Common myeloid progenitor, CD34-positive (primary cell): Measurements from ENCODE around the gene RABEP2.
"Not testable (repeated sequence)": the region's sequence is repeated elsewhere in the genome, so short reads cannot be mapped to it uniquely, and the experiment has no call there.

ENCODE experiments used
- CTCF ChIA-PET: fragments of 350-600 bp; sonication (Branson Sonifier 250); formaldehyde crosslinking; loops from one replicate; lab custom pipeline; 2021; ENCODE audit warnings: antibody characterized with exemption; lab: Charles Lee
- POLR2A ChIA-PET: fragments of 350-600 bp; sonication (Branson Sonifier 250); formaldehyde crosslinking; loops from one replicate; lab custom pipeline; 2021; ENCODE audit warnings: antibody characterized with exemption; lab: Charles Lee
- DNase-seq, 3 donors: peaks; one replicate each; pipeline versions ENCODE4 v3.0.0 to v3.0.0-alpha.2; 2013
- H3K27ac ChIP-seq, 2 experiments: 1 replicate in 1 of 2; 2 replicates in 1 of 2; pipeline ENCODE4 v1.7.0; 2013; ENCODE audit warnings: inconsistent platforms in 2 of 2, low read length in 2 of 2, mild to moderate bottlenecking in 2 of 2, low read depth in 1 of 2, moderate library complexity in 1 of 2; ENCODE audit not compliant: severe bottlenecking in 2 of 2, insufficient read depth in 1 of 2, poor library complexity in 1 of 2
- H3K27me3 ChIP-seq, 5 experiments: replicated peaks in 2 of 5; 1 replicate in 3 of 5; 2 replicates in 2 of 5; pipeline versions ENCODE4 v1.6.1 to v1.7.0; 2013; ENCODE audit warnings: low read length in 4 of 5, mild to moderate bottlenecking in 2 of 5, moderate library complexity in 2 of 5, inconsistent platforms in 1 of 5; ENCODE audit not compliant: insufficient read depth in 5 of 5, control insufficient read depth in 4 of 5
- H3K36me3 ChIP-seq, 4 experiments: 1 replicate in 2 of 4; 2 replicates in 2 of 4; pipeline versions ENCODE4 v1.6.1 to v1.7.0; 2013; ENCODE audit warnings: low read length in 3 of 4, control low read depth in 1 of 4, mild to moderate bottlenecking in 1 of 4; ENCODE audit not compliant: control insufficient read depth in 4 of 4, insufficient read depth in 4 of 4
- H3K4me1 ChIP-seq, 4 experiments: 1 replicate in 3 of 4; 2 replicates in 1 of 4; pipeline versions ENCODE4 v1.6.1 to v1.7.1; 2013; ENCODE audit warnings: low read length in 3 of 4, mild to moderate bottlenecking in 3 of 4, control low read depth in 1 of 4, inconsistent platforms in 1 of 4, moderate library complexity in 1 of 4; ENCODE audit not compliant: control insufficient read depth in 4 of 4, insufficient read depth in 4 of 4; ENCODE audit errors: control extremely low read depth in 1 of 4
- H3K4me3 ChIP-seq, 7 experiments: 1 replicate in 4 of 7; 2 replicates in 3 of 7; pipeline versions ENCODE4 v1.5.1 to v1.7.0; 2013; ENCODE audit warnings: mild to moderate bottlenecking in 7 of 7, low read length in 6 of 7, moderate library complexity in 6 of 7, inconsistent platforms in 2 of 7, low read depth in 2 of 7, control low read depth in 1 of 7; ENCODE audit not compliant: insufficient read depth in 4 of 7, control insufficient read depth in 1 of 7; ENCODE audit errors: extremely low read depth in 1 of 7
- H3K9me3 ChIP-seq, 5 experiments: 1 replicate in 4 of 5; 2 replicates in 1 of 5; pipeline versions ENCODE4 v1.6.1 to v1.7.1; 2013; ENCODE audit warnings: low read length in 4 of 5, mild to moderate bottlenecking in 2 of 5, inconsistent platforms in 1 of 5, low read depth in 1 of 5, moderate library complexity in 1 of 5; ENCODE audit not compliant: control insufficient read depth in 4 of 5, insufficient read depth in 2 of 5; ENCODE audit errors: control extremely low read depth in 1 of 5
- whole genome bisulfite sequencing: methylation state at CpG from one replicate; pipeline ENCODE4 v1.1.5; 2013; ENCODE audit not compliant: insufficient coverage; 5-methylcytosine and 5-hydroxymethylcytosine counted together

Gene RABEP2

DNA sequence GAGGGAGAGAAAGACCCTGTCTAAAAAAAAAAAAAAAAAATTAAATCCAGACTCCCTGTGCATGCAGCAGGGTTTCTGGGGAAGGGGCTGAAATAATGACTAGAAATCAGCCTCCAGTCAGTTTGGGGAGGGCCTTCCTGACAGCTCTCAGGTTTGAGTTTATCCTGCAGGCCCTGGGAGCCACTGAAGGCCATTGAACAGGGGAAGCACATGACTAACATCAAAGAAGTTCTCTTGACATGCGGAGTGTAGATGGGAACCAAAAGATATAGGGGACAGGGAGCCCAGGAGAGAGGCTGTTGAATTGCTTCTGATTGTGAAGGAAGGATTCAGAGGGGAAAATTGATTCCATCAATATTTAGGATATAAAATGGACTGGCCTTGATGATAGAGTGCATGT, 2.8 kb upstream of the RABEP2 start:
- Histone ChIP-seq H3K36me3 (peaks cover 0 to 10% (median 4%) of the 10 kb centered on the region in 4 experiments), H3K4me1 (peaks cover 0 to 42% (median 22%) of the 10 kb centered on the region in 4 experiments), H3K27me3 (no peaks in the 10 kb centered on the region), H3K4me3 (no peak overlapping the region), H3K9me3 (no peaks in the 10 kb centered on the region), H3K27ac (no peak overlapping the region)
- ChIA-PET CTCF (interaction anchor here (3.9 kb wide), 1 partner anchor 18 kb away, joined by 30 read pairs; no protein-coding TSS in a partner anchor), POLR2A (no interaction called here)
- 100% methylated on average over 1 of the region's 1 CpG for WGBS
- no peak for DNase-seq

- WGBS, result no CpG with 5 or more reads among the region's 2 CpGs
Measured at GRCh38 chr16:28926284-28926683, 1.2 kb upstream of the RABEP2 start.

DNA sequence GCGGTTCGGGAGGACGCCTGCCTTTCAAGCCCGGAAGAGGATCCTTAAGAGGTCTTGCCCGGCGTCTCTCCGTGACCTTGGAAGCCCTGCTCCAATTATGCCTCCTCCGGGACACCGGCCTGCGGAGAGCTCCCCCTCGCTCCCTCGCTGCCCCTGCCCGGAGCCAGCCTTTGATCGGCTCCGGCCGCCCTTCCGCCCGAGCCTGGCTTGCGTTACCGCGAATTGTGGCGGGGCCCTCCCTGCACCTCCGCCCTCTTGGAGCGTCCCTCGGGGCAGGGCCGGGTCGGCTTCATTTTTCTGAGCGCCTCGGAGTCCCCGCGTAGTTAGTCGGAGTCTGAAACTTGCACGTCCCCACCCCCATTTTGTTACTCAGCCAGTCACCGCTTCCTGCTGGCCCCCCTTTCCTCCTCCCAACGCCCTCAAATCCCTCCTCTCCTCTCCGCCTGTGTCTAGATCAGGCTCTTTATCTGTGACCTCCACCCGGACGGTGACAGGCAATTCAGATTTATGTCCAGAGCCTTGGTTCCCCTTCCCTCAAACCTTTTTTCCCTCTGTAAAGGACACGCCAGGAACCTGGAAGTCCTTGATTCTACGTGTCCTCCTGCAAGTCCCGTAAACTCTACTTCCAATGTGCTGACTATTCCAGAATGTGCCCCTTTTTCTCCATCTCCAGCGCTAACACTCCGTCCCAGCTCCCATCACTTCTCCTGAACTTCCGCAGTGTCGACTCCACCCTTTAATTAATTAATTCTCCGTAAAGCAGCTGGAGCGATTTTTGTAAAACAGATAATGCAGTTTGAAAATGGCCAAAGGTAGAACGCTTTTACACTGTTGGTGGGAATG, 569 bp upstream of the RABEP2 start:
- Histone ChIP-seq H3K27ac (peak overlapping the region; percentile 94 to 96), H3K27me3 (no peaks in the 10 kb centered on the region), H3K9me3 (no peaks in the 10 kb centered on the region), H3K4me3 (peak overlapping the region; percentile 77 to 96 (median 86)), H3K36me3 (peaks cover 0 to 14% (median 8%) of the 10 kb centered on the region in 4 experiments), H3K4me1 (peaks cover 0 to 21% (median 14%) of the 10 kb centered on the region in 4 experiments)
- WGBS, result under 1% methylated on average over 43 of the region's 48 CpGs
- CTCF ChIA-PET, result interaction anchor here (1.2 to 3.9 kb wide), 6 partner anchors 9 to 64 kb away, joined by 3 to 30 read pairs (median 6); partner anchors contain the start of gene ATP2A1
- DNase-seq, result peak; percentile 93 to 98 (median 97)
- POLR2A ChIA-PET, result interaction anchor here (0.7 to 2.1 kb wide), 6 partner anchors 11 to 103 kb away, joined by 3 to 7 read pairs (median 3); partner anchors contain the start of genes ATXN2L and TUFM

More at GRCh38 chr16:28926284-28926683, 1.2 kb upstream of the RABEP2 start:
- Histone ChIP-seq H3K4me1 (peaks cover 0 to 28% (median 21%) of the 10 kb centered on the region in 4 experiments), H3K4me3 (peak overlapping the region in 4 of 7 experiments; percentile 77 to 96 (median 94)), H3K36me3 (peaks cover 0 to 10% (median 7%) of the 10 kb centered on the region in 4 experiments), H3K27ac (peak overlapping the region in 1 of 2 experiments; percentile 96)
- not testable (repeated sequence) for H3K27me3 ChIP-seq, DNase-seq, H3K9me3 ChIP-seq
- POLR2A ChIA-PET, result interaction anchor here (0.9 to 2.1 kb wide), 2 partner anchors 10 to 62 kb away, joined by 3 to 7 read pairs; no protein-coding TSS in a partner anchor
- CTCF ChIA-PET, result interaction anchor here (1.2 to 3.9 kb wide), 5 partner anchors 9 to 64 kb away, joined by 3 to 30 read pairs (median 5); no protein-coding TSS in a partner anchor

DNA sequence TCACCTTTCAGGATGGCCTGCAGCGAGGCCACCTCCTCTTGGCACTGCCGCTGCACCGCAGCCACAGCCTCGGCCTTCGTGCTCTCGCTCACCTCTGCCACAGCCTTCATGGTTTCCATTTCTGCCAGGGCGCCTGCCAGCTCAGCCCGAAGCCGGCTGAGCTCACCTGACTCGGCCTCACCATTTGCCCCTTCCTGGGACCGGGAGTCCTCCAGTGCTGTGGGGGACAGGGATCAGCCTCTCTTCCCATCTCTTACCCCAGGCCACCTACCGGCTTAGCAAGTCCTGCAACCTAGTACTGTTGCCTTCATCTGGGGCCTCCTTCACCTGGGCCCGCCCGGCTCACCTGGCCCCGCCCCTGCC, 658 bp downstream of the RABEP2 start:
- H3K4me3 ChIP-seq, result peak overlapping the region; percentile 77 to 96 (median 86)
- DNase-seq, result no peak
- no peaks in the 10 kb centered on the region for H3K27me3 ChIP-seq
- POLR2A ChIA-PET, result interaction anchor here (0.6 to 1.6 kb wide), 3 partner anchors 10 to 356 kb away, joined by 3 to 7 read pairs (median 4); no protein-coding TSS in a partner anchor
- 51% methylated on average over 14 of the region's 15 CpGs for WGBS
- H3K9me3 ChIP-seq, result no peaks in the 10 kb centered on the region
- peaks cover 0 to 20% (median 11%) of the 10 kb centered on the region in 4 experiments for H3K36me3 ChIP-seq
- peaks cover 0 to 17% (median 10%) of the 10 kb centered on the region in 4 experiments for H3K4me1 ChIP-seq
- CTCF ChIA-PET, result interaction anchor here (0.5 to 2.7 kb wide), 6 partner anchors 12 to 791 kb away, joined by 3 to 8 read pairs (median 6); partner anchors contain the start of genes ATP2A1 and SH2B1
- H3K27ac ChIP-seq, result peak overlapping the region in 1 of 2 experiments; percentile 25

- H3K9me3 ChIP-seq, result no peaks in the 10 kb centered on the region
- ChIA-PET POLR2A (interaction anchor here (0.6 kb wide), 1 partner anchor 356 kb away, joined by 4 read pairs; no protein-coding TSS in a partner anchor), CTCF (interaction anchor here (0.9 to 2.7 kb wide), 5 partner anchors 13 to 60 kb away, joined by 3 to 8 read pairs (median 7); partner anchors contain the start of genes ATP2A1 and SH2B1)
- WGBS, result 91% methylated on average over 12 of the region's 13 CpGs
- DNase-seq, result peak in 1 of 3 donors; percentile 39
- peak overlapping the region in 1 of 2 experiments; percentile 25 for H3K27ac ChIP-seq
- no peaks in the 10 kb centered on the region for H3K27me3 ChIP-seq
- peaks cover 0 to 17% (median 10%) of the 10 kb centered on the region in 4 experiments for H3K4me1 ChIP-seq
- peaks cover 0 to 26% (median 15%) of the 10 kb centered on the region in 4 experiments for H3K36me3 ChIP-seq
- peak overlapping the region in 5 of 7 experiments; percentile 77 to 96 (median 92) for H3K4me3 ChIP-seq
Measured at GRCh38 chr16:28923652-28924398, 1.2 kb downstream of the RABEP2 start.

DNA sequence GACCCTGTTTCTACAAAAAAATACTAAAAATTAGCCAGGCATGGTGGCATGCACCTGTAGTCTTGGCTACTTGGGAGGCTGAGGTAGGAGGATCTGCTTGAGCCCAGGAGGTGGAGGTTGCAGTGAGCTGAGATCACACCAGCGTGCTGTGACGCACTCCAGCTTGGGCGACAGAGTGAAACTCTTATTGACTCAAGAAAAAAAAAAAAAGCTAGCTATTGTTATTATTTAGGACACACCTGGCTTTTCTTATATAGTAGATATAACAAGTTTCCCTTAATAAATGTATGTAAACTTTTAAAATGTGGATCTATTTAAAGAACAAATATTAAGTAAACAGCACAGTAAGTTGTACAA, 1.8 kb downstream of the RABEP2 start:
- POLR2A ChIA-PET, result no interaction called here
- Histone ChIP-seq H3K4me1 (peaks cover 0 to 17% (median 10%) of the 10 kb centered on the region in 4 experiments), H3K27me3 (no peaks in the 10 kb centered on the region), H3K27ac (no peak overlapping the region), H3K9me3 (no peaks in the 10 kb centered on the region), H3K4me3 (no peak overlapping the region), H3K36me3 (peaks cover 0 to 30% (median 17%) of the 10 kb centered on the region in 4 experiments)
- no peak for DNase-seq
- no CpG with 5 or more reads among the region's 3 CpGs for WGBS
- CTCF ChIA-PET, result interaction anchor here (1.4 to 2.7 kb wide), 4 partner anchors 13 to 59 kb away, joined by 4 to 8 read pairs (median 7); partner anchors contain the start of genes ATP2A1 and SH2B1
